Stimulated activated CD8-positive, alpha-beta memory T cell treated with anti-CD3 and anti-CD28 coated beads, Interleukin-4, amount 100 ng/mL, for 48 hours (primary cell): ENCODE results near the gene RNU6-9.

Experiments used
- DNase-seq: peaks from one replicate; pipeline ENCODE4 v3.0.0-alpha.2; 2020

Gene RNU6-9

GRCh38 chr19:899336-900042, 6.2 kb downstream of the RNU6-9 start:
- no peak for DNase-seq

GRCh38 chr19:900043-900301, 6.7 kb downstream of the RNU6-9 start:
- DNase-seq, result no peak

GRCh38 chr19:900302-901111, 7.2 kb downstream of the RNU6-9 start:
- no peak for DNase-seq

- no peak for DNase-seq
Observed at GRCh38 chr19:901216-902092, 8.2 kb downstream of the RNU6-9 start.

GRCh38 chr19:902093-902370, 8.7 kb downstream of the RNU6-9 start:
- no peak for DNase-seq

- DNase-seq, result no peak
Observed at GRCh38 chr19:902446-903226, 9.4 kb downstream of the RNU6-9 start.

- no peak for DNase-seq
Observed at GRCh38 chr19:903266-903797, 10.0 kb downstream of the RNU6-9 start.

- no peak for DNase-seq
Observed at GRCh38 chr19:904545-904944, 11.3 kb downstream of the RNU6-9 start.

- DNase-seq, result no peak
Observed at GRCh38 chr19:906480-906879, 13.2 kb downstream of the RNU6-9 start.

GRCh38 chr19:907183-907853, 14.0 kb downstream of the RNU6-9 start:
- DNase-seq, result peak; percentile 57

- no peak for DNase-seq
Observed at GRCh38 chr19:911197-912033, 18.1 kb downstream of the RNU6-9 start.

GRCh38 chr19:912181-913079, 19.1 kb downstream of the RNU6-9 start:
- peak; percentile 55 for DNase-seq

- peak; percentile 89 for DNase-seq
Observed at GRCh38 chr19:913080-913748, 19.9 kb downstream of the RNU6-9 start, which contains the start of gene R3HDM4. Gene R3HDM4 (minus strand): TSS chr19:913219. CDS start chr19:913157, 62 bp downstream.

GRCh38 chr19:916645-917322, 23.5 kb downstream of the RNU6-9 start:
- DNase-seq, result peak; percentile 63

GRCh38 chr19:917323-918151, 24.3 kb downstream of the RNU6-9 start, which contains the start of gene KISS1R:
Gene KISS1R (plus strand): TSS chr19:917333. CDS start chr19:917503, 170 bp downstream.
- peak; percentile 66 for DNase-seq

GRCh38 chr19:918152-918437, 24.8 kb downstream of the RNU6-9 start:
- no peak for DNase-seq

- peak; percentile 57 for DNase-seq
Observed at GRCh38 chr19:918481-919198, 25.4 kb downstream of the RNU6-9 start.
